ENCODE measurements around the gene MAS1. TPM values are rescaled to one million over a fixed set of nuclear protein-coding genes. Genes with fewer than 3 reads are reported as not detected.

Gene MAS1
- total and polyA plus RNA-seq, 10 of the 15 experiments (the other 5 are each of a cell fraction or from before 2014, with no cell fraction given), result under 0.01 to 0.08 TPM; not detected in 8

DNA sequence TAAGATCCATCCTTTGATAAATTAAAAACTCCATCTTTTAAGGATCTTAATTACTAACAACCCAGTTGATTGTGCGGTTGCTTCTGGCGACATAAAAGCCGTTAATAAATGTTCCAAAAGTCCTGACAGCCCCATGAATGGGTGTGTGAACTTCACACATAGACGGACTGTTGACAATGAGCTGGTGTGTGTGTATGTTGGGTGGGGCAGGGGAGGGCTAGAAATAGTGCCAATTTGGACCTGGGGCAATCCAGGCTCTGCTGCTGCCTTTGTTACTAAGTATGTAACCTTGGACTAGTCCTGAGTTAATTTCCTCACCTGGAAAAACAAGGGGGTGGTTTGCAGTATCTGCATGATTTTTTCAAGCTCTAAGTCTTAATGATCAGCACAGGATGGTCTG, 4.2 kb downstream of the MAS1 start (continued):
- TF ChIP-seq REST (IDR thresholded peaks at IDR 0.05; ENCODE audit: low read depth, low read length) (no peak), SUZ12 (IDR thresholded peaks at IDR 0.05; ENCODE audit: unreplicated experiment) (no peak), RUNX3 (IDR thresholded peaks at IDR 0.05; ENCODE audit: low read length) (no peak), LARP7 (IDR thresholded peaks at IDR 0.05) (no peak)
- TF ChIP-seq, protein P1, sequence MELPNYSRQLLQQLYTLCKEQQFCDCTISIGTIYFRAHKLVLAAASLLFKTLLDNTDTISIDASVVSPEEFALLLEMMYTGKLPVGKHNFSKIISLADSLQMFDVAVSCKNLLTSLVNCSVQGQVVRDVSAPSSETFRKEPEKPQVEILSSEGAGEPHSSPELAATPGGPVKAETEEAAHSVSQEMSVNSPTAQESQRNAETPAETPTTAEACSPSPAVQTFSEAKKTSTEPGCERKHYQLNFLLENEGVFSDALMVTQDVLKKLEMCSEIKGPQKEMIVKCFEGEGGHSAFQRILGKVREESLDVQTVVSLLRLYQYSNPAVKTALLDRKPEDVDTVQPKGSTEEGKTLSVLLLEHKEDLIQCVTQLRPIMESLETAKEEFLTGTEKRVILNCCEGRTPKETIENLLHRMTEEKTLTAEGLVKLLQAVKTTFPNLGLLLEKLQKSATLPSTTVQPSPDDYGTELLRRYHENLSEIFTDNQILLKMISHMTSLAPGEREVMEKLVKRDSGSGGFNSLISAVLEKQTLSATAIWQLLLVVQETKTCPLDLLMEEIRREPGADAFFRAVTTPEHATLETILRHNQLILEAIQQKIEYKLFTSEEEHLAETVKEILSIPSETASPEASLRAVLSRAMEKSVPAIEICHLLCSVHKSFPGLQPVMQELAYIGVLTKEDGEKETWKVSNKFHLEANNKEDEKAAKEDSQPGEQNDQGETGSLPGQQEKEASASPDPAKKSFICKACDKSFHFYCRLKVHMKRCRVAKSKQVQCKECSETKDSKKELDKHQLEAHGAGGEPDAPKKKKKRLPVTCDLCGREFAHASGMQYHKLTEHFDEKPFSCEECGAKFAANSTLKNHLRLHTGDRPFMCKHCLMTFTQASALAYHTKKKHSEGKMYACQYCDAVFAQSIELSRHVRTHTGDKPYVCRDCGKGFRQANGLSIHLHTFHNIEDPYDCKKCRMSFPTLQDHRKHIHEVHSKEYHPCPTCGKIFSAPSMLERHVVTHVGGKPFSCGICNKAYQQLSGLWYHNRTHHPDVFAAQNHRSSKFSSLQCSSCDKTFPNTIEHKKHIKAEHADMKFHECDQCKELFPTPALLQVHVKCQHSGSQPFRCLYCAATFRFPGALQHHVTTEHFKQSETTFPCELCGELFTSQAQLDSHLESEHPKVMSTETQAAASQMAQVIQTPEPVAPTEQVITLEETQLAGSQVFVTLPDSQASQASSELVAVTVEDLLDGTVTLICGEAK (IDR thresholded peaks at IDR 0.05; ENCODE audit: borderline replicate concordance), result no peak

Measured in GM12878 (cell line).